ENCODE data around the gene SYT13.

SYT13 gene

GRCh38 chr11:45278714-45279113 lies 7.4 kb downstream of the SYT13 start:
- no peak for FAIRE-seq
- no peak for DNase-seq (ENCODE audit: insufficient read length, low spot score)

DNA sequence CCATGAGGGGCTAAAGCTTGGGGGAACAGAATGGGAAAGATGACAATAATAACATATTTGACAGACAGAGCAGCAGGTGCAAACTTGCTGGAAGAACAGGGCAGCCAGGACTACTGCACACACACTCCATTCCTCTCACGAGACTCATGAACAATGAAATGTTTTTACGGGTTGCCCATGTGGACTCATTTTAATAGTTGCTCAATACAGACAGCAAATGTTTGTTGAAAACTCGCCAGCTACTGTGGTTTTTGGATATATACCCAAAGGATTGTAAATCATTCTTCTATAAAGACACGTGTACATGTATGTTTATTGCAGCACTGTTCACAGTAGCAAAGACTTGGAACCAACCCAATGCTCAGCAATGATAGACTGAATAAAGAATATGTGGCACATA lies 10.3 kb downstream of the SYT13 start:
- FAIRE-seq (no peak), DNase-seq (ENCODE audit: insufficient read length, low spot score) (no peak)

DNA sequence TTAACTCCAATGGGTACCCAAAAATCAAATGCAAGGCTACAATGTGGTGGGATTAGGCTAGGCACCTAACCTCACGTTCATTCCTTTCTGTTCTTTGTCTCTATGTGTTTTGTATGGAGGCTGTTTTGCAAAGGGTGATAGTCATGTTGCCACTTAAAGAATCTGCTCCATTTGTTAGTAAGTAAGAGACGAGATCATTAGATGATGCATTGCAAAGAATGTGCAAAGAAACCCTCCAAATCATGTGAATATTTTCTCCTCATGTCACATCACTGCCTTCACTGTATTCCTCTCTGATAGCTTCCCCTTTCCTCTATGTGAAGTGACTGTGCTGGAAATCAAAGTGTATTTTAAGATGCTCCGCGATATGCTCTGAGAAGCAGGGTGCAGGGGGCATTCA lies 11.9 kb downstream of the SYT13 start:
- DNase-seq (ENCODE audit: insufficient read length, low spot score) (no peak), FAIRE-seq (no peak)

DNA sequence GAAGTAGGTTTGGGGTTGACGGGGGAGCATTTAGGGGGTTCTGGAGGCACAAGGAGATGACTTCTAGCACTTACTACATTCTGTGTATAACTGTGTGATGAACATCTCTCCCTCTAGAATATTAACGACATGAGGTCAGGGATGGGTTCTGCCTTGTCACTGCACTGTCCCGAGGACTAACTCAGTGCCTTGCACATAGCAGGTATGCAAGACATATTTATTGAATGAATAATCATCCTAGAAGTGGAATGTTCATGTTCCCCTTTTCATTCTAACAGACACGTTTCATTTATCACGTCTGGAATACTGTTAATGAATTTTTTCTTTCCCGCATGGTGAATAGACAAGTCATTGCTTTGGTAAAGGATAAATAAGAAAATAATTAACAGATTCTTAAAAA lies 12.6 kb downstream of the SYT13 start:
- FAIRE-seq: no peak
- no peak for DNase-seq (ENCODE audit: insufficient read length, low spot score)

- DNase-seq (ENCODE audit: insufficient read length, low spot score) (no peak), FAIRE-seq (no peak)
Measured at GRCh38 chr11:45272701-45273100, 13.4 kb downstream of the SYT13 start.

DNA sequence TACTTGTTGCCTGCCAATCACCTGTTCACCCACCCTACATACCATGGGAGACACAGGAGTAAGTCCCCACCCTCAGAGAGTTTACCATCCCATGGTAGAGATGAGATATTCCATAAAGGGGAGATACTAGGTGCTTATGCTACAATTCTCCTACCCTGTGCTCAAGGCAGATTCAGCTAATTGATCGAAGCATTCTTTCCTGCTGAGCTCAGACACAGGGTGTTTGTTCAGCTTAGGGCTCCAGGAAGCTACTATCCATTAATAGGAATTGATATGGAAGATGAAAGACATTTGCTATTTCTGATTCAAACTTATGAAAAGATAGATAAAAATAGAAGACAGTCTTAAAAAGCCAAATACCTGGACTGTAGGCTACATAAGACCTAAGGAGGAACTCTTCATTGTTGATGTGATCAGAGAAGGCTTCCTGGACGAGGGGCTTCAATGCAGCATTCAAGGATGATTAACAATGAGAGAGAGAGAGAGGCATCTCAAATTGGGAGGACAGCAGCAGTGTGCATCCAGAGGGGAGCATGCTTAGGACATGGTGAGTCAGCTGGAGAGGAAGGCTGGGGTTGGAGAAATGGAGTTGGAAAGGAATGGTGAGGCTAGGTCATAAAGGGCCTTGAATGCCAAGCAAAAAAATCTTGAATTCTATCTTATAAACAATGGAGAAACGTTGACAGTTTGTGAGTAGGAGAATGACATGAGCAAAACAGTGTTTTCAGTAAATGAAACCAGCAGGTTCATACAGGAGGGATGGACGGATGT lies 15.0 kb downstream of the SYT13 start:
- FAIRE-seq (no peak), DNase-seq (ENCODE audit: insufficient read length, low spot score) (no peak)

DNA sequence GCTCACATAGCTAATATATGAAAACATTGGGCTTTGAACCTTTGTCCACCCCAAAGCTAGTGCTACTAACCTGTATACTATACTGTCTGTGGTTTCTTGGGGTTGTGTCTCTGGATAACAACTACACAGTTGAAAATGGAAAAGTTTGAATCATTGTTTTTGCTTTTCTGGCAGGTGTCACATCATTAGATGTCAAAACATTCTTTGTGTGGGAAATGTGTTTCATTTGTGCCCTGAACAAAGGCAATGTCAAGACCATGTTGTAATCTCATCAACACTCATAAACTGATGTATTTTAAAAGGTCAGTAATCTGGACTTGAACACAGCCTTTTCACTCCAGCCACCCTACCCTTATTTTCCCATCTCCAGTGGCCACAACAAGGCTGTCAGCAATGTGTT lies 16.5 kb downstream of the SYT13 start:
- FAIRE-seq (no peak), DNase-seq (ENCODE audit: insufficient read length, low spot score) (no peak)

GRCh38 chr11:45267652-45268299 lies 18.4 kb downstream of the SYT13 start:
- DNase-seq (ENCODE audit: insufficient read length, low spot score) (no peak), FAIRE-seq (no peak)

- FAIRE-seq: no peak
- DNase-seq (ENCODE audit: insufficient read length, low spot score): no peak
Measured at GRCh38 chr11:45267052-45267451, 19.1 kb downstream of the SYT13 start.

DNA sequence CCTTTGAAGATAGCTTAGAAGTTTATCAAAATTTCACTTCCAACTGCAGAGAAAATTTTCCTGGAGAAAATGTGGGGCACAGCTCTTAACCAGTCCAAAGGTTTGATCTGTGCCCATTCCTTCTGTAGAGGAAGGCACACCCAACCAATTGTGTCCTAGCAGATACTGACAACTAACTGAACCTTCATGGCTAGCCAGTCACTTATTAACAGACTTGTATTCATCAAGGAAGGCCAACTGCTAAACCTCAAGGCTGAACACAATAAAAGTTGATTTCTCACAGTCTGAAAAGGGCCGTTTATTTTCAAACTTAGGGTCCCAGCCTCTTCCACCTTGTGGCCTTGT lies 19.5 kb downstream of the SYT13 start:
- FAIRE-seq (no peak), DNase-seq (ENCODE audit: insufficient read length, low spot score) (no peak)

DNA sequence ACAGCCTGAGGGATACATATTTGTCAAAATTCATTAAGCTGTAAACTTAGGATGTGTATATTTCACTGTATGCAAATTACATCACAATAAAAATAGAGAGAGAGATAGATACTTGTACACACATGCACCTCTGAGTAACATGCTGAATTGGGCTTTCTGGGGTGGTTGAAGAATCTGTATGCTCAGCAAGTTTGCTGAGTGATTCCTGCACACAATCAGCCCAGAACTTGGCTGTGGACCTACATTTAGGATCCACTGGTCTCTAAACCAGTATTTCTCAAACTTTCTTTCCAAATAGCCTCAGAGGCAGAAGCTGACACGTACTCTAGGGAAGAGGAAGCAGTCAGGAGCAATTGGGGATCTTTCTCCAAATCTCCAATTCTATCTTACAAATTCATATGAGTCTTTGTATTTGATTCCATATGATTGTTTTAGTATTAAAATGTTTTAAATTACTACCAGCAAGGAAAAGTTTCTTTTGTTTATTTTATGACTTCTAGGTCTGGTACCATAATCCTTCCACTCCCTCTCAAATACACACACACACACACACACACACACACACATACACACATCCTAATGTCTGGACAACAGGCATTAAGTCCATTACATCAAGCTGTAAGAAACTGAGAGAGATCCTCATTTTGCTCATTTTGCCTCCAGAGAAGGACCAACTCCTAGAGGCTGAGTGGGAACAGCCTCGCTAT lies 20.0 kb downstream of the SYT13 start:
- DNase-seq (ENCODE audit: insufficient read length, low spot score): no peak
- no peak for FAIRE-seq

DNA sequence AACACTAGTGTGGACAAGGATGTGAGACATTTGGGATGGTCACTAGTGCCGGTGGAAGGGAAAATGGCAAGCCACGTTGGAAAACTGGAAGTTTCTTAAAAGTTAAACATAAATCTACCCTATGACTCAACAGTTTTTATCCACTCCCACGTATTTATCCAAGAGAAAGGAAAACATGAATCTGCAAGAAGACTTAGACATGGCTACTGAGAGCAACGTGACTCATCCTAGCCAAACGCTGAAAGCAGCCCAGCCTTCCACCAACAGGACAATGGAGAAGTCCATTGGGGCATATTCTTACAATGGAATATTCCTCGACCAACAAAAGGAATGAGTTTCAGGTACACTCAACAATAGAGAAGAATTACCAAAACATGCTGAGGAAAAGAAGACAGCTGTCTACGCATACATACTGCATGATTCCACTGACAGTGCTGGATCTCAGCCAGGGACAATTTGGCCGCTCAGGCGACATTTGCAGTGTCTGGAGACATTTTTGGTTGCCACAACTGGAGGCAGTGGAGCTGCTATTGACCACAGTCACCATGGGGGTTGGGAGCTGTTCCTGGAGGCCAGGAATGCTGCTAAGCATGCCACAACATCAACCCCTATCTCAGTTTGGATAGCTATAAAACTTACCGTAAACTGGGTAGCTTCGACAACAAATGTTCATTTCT lies 21.2 kb downstream of the SYT13 start:
- FAIRE-seq: no peak
- DNase-seq (ENCODE audit: insufficient read length, low spot score): peak; percentile 52

DNA sequence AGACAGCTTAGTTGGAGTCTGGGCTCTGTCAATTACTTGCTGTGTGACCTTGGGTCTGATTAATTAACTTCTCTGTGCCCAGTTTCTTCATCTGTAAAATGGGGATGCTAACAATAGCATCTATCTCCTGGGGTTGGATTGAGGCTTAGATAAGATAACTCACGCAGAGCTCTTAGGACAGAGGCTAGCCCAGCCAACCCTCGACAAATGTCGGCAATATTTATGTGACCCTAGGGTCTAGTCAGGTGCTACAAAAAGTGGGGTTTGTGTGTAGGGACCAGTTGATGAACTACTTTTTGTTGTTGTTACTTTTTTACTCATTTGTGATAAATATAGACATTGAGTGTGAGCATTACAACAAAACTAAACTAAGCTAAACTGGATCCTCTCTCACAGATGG lies 22.4 kb downstream of the SYT13 start:
- DNase-seq (ENCODE audit: insufficient read length, low spot score) (no peak), FAIRE-seq (no peak)

GRCh38 chr11:45262900-45263299 lies 23.2 kb downstream of the SYT13 start:
- FAIRE-seq (no peak), DNase-seq (ENCODE audit: insufficient read length, low spot score) (no peak)

- no peak for FAIRE-seq
- DNase-seq (ENCODE audit: insufficient read length, low spot score): no peak
Measured at GRCh38 chr11:45260071-45260470, 26.1 kb downstream of the SYT13 start.

DNA sequence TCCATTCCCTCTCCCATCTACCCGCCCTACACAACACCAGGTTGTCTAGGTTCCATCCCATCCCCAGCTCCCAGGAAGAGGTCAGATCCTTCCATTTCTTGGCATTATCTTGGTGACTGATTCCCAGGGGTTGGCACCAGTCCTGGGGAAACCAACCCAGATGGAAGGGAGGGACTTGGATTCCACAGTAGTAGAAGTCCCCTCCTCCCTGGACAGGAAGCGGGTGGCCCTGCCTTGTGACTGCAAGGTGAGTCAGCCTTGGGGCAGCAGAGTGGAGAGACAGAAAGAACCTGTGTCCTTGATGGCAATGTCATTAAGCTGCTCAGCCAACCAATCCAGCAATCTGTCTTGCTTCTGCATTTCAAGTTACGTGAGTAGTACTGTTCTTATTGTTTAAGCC lies 26.5 kb downstream of the SYT13 start:
- FAIRE-seq: no peak
- no peak for DNase-seq (ENCODE audit: insufficient read length, low spot score)

- DNase-seq (ENCODE audit: insufficient read length, low spot score) (no peak), FAIRE-seq (no peak)
Measured at GRCh38 chr11:45258982-45259530, 27.1 kb downstream of the SYT13 start.

DNA sequence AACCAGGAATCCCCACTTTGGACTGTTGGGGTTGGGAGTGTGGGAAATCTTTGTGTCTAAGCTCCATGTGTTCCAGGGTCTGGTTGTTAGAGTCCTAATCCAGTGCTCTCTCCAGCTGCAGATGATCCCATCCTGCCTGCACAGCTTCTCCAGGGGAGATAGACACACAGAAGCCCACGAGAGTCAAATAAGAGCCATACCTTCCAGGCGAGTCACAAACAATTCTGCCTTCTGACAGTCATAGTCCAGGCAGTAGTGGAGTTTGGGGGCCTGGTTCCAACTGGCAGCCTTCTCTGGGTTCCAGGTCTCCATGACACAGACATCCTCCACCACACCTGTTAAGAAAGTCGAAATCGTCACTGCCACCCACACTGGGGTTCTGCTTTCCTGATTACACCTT lies 32.1 kb downstream of the SYT13 start:
- DNase-seq (ENCODE audit: insufficient read length, low spot score) (no peak), FAIRE-seq (no peak)

DNA sequence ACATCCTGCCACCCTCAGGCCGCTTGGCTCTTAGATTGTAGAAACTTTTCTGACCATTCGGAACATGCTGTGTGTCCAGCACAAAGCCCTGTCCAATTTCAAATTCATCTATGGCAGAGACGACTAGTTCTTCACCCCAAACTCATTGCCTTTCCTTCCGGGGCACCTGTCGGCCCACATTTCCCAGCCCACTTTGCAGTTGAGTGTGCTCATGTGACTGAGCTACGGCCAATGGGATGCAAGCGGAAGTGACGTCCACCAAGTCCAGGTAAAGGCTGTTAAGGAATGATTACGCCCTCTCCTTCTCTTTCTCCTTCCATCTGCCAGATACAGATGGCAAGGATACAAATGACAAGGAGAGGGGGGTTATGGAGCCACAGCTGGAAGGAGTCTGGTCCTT lies 32.5 kb downstream of the SYT13 start:
- DNase-seq (ENCODE audit: insufficient read length, low spot score) (no peak), FAIRE-seq (no peak)

DNA sequence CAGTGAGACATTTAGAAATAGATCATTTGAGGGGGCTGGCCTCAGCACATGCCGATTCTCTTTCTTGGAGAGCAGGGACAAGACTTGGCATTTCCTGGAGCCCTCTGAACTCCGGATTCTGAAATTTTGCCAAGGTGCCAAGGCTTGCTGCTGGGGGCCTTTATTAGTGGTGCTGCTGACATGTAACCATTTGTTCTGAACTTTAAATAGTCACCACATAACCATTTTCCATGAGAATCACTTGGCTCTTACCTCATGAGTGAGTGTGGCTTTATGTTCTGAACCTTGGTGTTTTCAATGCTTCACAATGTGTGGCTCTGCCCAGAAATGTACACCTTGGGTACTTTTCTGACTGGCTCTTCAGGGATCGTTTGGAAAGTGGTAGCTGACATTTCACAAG lies 33.3 kb downstream of the SYT13 start:
- DNase-seq (ENCODE audit: insufficient read length, low spot score): no peak
- no peak for FAIRE-seq

GRCh38 chr11:45252134-45252856 lies 33.8 kb downstream of the SYT13 start:
- peak; percentile 76 for FAIRE-seq
- DNase-seq (ENCODE audit: insufficient read length, low spot score): peak; percentile 45

Data from HTR-8/SVneo (cell line).